Measurements from ENCODE around the gene MYT1.

MYT1 gene

DNA sequence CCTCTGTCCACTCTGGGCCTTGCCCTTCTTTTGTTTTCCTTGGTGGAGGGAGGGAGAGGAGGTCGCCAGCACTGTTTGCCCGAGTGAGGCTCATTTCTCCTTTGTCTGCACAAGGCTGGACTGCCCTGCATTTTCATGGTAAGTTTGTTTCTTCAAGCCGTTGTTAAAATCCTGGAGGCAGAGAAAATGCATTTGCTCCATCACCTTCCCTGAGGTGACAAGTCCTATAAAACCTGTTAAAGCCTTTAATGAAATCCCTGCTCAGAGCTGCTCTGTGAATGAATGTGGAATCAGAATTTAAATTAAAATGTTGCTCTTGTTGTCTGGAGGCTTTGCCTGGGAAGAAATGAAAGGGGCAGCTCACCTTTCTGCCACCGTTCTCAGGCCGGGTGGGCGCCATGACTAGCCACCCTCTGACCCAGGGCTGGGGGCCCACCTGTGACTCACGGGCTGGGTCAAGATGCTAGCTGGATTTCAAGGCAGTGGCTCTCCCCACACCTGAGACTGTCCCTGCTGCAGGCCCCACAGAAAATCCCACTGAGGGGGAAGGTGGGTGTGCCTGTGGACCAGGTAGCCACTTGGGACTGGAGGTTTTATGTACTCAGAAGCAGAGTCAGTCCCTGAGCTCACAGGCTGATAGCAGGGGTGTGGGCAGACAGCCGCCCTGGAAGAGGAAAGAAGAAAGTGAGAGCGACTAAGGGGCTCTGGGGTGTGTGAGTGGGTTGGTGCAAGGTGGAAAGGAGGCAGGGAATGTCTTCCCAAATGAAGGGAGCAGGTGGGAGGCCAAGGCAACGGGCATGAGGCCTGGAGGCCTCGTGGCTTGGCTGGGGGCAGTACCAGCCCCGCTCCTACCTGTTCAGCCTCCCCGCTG lies 24.0 kb upstream of the MYT1 start:
- no peak for DNase-seq

GRCh38 chr20:64140956-64141355 lies 23.3 kb upstream of the MYT1 start:
- DNase-seq: no peak

DNA sequence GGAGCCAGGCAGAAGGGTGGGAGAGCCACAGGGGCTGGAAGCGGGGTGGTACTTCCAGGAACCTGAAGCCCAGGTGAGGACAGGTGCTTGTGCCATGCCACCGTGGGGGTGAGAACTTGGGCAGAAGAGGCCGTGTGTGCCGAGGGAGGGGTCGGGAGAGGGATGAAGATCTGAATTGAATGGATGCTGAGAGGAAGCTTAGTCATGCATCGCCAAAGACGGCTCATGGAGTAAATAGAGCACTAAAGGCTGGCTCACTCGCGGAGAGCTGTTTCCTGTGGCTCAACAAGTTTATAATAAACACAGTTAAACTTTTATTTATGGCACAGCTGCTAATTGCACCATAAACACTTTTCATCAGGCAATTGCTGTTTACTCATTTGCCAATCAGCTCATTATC lies 21.7 kb upstream of the MYT1 start:
- no peak for DNase-seq

- DNase-seq: no peak
Observed at GRCh38 chr20:64143018-64143801, 21.0 kb upstream of the MYT1 start.

- no peak for DNase-seq
Observed at GRCh38 chr20:64144144-64144912, 19.9 kb upstream of the MYT1 start.

DNA sequence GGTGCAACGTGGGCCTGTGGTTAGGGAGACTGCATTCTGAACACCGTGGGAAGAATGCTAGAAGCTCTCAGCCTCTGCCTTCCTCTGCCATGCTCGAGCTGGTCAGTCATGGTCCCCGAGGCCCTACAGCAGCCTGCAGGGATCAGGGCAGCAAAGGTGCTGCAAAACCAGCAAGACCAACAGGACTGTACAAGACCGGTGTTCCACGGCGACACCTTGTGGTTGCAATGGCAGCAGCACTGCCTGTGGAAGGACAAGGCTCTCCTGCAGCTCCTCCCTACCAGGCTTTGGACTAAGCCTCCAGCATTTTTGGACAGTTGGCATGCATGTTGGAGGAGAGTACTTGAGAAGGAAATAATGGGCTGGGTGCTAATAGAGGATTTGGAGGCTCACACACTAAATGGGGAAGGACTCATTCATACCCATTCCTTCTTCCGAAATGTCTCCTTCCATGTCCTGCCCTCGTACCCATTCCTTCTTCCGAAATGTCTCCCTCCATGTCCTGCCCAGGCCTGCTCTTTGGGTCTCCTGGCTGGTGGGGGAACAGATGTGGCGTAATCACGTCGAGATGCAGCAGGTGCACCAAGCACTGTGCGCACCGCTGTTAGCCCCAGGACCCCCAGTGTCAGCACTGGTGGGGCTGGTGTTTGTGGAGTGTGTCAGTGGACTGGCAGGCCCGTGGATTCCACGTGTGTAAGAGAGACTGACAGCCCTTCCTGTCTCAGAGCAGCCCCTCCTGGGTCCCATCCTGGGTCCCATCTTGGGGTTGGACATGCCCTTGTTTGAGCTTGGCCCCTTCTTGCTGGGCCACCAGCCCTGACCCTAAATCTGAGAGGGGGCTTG lies 18.6 kb upstream of the MYT1 start:
- no peak for DNase-seq

GRCh38 chr20:64146301-64146935 lies 17.8 kb upstream of the MYT1 start:
- no peak for DNase-seq

- DNase-seq: no peak
Observed at GRCh38 chr20:64146936-64147477, 17.2 kb upstream of the MYT1 start.

- no peak for DNase-seq
Observed at GRCh38 chr20:64148581-64148980, 15.7 kb upstream of the MYT1 start.

DNA sequence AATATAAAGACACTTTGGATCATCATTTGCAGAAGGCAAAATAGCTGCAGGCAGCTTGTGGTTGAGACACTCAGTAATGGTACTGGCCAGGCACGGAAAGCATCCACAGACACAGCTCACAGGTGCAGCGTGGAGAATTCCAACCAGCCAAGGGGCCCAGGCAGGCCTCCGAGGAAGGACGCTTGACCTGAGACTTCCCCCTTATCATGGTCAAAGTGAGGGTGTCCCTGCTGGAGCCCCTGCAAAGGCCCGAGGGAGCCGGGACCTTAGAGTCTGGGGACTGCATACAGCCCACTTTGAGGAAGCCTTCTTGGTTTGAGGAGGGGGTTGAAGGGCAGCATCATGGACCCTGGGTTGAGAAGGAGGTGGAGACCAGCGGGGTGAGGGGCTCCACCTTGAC lies 15.1 kb upstream of the MYT1 start:
- no peak for DNase-seq

- no peak for DNase-seq
Observed at GRCh38 chr20:64149809-64150560, 14.3 kb upstream of the MYT1 start.

DNA sequence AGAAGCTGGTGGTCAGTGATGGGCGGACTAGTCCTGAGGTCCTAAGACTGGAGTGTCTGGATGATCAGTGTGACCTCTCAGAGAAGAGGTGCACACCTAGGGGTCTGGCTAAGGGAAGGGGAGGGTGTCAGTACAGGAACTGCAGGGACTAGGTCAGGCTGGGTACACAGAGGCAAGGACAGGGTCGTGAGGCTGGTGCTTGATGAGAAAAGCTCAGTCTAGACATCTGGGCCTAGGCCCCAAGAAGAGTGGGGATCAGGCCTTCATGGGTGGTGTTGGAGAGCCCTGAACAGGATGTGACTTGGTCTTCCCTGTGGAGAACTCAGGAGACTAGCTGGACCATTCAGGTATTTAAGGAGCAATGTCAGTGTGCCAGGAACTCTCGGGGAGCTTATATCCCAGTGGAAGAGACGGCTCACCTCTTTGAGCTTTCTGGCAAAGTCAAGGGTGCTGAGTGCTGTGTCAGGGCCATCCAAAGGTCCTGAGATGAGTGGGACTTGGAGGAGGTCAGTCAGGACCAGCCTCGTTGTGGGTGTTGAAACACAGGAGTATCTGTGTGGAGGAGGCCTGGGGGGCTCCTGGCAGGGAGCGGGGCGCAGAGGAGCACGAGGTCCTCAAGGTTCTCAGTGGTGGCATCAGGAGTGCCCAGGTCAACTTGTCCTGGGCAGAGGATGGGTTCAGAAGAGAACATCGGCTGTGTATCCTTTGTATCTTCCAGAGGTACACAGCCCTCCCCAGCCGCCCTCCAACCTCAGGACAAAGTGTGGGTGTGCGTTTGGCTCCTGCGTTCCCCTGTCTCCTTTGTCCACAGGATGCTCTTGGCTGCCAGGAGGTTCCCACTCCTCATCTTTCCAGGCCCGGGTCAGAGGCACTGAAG lies 13.3 kb upstream of the MYT1 start:
- no peak for DNase-seq

GRCh38 chr20:64151633-64152530 lies 12.4 kb upstream of the MYT1 start:
- no peak for DNase-seq

DNA sequence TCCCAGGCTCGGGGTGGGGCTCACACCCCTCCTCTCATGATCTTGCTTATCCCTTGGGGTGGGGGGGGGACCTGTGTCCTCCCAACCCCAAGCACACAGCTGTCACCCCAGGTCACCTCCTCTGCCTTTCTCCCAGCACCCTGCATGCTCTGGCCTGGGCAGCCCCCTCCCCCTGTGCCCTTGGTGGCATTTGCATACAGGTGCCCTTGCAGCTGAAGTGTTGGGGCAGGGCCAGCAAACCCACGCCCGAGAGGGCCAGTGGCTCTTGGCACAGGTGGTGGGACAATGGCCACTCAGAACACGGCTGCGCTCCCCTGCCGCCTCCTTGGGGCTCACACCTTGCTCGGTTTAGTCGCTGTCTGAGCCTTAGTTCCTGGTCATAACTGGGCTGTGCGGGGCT lies 11.3 kb upstream of the MYT1 start:
- no peak for DNase-seq

DNA sequence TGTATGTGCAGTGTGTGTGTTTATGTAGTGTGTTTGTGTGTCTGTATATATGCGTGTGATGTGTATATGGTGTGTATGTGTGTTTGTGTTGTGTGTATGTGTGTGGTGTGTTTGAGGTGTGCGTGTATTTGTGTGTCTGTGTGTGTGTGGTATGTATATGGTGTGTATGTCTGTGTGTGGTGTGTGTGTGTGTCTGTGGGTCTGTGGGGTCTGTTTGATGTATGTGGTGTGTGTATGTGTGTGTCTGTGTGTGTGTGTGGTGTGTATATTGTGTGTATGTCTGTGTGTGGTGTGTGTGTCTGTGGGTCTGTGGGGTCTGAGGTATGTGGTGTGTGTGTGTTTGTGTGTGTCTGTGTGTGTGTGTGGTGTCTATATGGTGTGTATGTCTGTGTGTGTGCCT lies 10.8 kb upstream of the MYT1 start:
- DNase-seq: no peak

DNA sequence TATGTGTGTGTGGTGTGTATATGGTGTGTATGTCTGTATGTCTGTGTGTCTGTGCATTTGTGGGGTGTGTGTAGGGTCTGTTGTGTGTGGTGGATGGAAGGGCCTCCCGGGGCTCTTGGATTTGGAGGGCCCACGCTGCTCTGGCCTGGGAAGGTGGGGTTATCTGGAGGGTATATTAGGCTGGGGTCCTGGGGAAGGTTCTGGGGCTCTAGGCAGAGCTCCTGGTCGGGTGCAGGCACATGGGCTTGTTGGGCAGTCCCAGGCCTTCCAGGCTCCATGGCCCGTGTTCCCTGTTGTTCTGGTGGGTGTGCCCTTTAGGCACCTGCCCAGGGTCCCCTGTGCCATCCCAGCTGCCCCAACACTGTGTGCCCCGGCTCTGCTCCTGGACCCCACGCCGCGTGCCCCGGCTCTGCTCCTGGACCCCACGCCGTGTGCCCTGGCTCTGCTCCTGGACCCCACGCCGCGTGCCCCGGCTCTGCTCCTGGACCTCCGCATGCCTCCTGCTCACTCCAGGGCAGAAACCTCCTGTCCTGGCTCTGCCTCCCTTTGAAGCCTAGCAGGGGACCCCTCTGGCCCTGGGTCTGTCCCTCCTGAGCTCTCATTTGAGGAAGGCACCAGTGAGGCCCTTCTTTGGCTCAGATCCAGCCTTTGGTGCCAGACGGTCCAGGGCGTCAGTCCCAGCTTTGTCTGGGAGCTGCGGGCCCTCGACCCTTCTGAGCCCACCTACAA lies 10.2 kb upstream of the MYT1 start:
- no peak for DNase-seq

DNA sequence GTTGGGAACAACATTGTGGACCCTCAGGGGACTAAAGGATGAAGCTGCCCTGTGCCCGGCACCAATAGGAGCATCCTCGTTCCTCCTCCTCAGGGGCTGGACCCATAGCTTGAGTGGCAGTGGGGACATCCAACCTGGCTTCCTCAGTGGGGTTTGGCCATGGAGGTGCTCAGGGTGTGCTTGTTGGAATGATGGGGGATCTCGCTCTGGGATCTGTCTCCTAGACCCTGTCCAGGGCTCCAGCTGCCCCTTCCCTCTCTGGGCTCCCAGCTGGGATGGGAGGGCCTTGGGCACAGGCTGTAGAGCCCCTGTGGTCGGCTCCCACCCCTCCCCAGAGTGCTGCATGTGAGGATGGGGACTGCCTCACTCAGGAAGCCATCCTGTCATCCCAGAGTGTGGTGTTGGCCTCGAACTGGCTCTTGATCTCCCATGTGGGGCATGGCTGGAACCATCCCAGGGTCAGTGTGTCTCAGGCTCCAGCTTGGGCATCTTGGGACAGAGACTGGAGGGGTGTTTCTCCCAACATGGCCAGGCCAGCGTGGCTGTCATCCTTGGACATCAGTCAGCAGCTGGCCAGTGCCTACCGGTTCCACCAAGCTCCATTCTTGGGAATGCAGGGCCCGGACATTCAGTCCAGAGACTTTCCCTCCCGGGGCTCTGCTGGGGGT lies 9.5 kb upstream of the MYT1 start:
- DNase-seq: no peak
